Heart right ventricle (tissue), 16 donors: Measurements from ENCODE around the gene MEG3. TPM values are rescaled to one million over a fixed set of nuclear protein-coding genes. Genes with fewer than 3 reads are reported as not detected.

Source experiments
- ATAC-seq, 8 donors: fragments of 200-7000 bp; cut with Tn5 transposase; one replicate each; pipeline ENCODE4 v1.9.1; 2020; ENCODE audit warnings: mild to moderate bottlenecking in 8 of 8, moderate library complexity in 8 of 8, moderate number of reproducible peaks in 1 of 8
- DNase-seq, 2 donors: peaks; one replicate each; pipeline ENCODE4 v3.0.0-alpha.2; 2020
- H3K27ac ChIP-seq, 10 donors: fragments of 200-600 bp; sonication (generic) in 2 of 10; one replicate each; pipeline versions ENCODE4 v1.5.0 to v1.8.0; 2020 to 2022; ENCODE audit warnings: mild to moderate bottlenecking in 3 of 10
- H3K27me3 ChIP-seq, 7 donors: fragments of 200-600 bp; one replicate each; pipeline ENCODE4 v1.8.0; 2021 to 2022; ENCODE audit warnings: mild to moderate bottlenecking in 2 of 7
- H3K36me3 ChIP-seq, 9 donors: fragments of 200-600 bp; sonication (generic) in 1 of 9; one replicate each; pipeline versions ENCODE4 v1.5.0 to v1.8.0; 2020 to 2022; ENCODE audit warnings: mild to moderate bottlenecking in 2 of 9
- H3K4me1 ChIP-seq, 9 donors: fragments of 200-600 bp; sonication (generic) in 1 of 9; one replicate each; pipeline versions ENCODE4 v1.5.0 to v1.8.0; 2020 to 2022; ENCODE audit warnings: mild to moderate bottlenecking in 4 of 9
- H3K4me3 ChIP-seq, 10 donors: fragments of 200-600 bp; sonication (generic) in 2 of 10; one replicate each; pipeline versions ENCODE4 v1.5.0 to v1.8.0; 2020 to 2022; ENCODE audit warnings: mild to moderate bottlenecking in 7 of 10, moderate library complexity in 2 of 10
- H3K9me3 ChIP-seq, 11 donors: fragments of 200-600 bp in 10 of 11; sonication (generic) in 2 of 11; one replicate each; pipeline versions ENCODE4 v1.5.0 to v1.8.0; 2013 to 2022; ENCODE audit warnings: mild to moderate bottlenecking in 2 of 11, control low read depth in 1 of 11, moderate library complexity in 1 of 11
- WGBS, 2 donors: extraction: QIAGEN DNeasy Blood & Tissue Kit; methylation state at CpG; one replicate each; pipeline ENCODE4 v1.1.7; 2013; ENCODE audit warnings: inconsistent platforms in 1 of 2; 5-methylcytosine and 5-hydroxymethylcytosine counted together
- intact Hi-C, 10 donors: fragments of 100-400 bp; cut with DNase I; formaldehyde crosslinking; loops; one replicate each; pipeline versions ENCODE4 v1.11.1 to v1.14.2; 2022
- polyA plus RNA-seq, 2 donors: library from polyadenylated mRNA; stranded (reverse); fragments of 200-250 nt; gene quantifications; one replicate each; pipeline ENCODE4 v1.2.3, GENCODE V29; 2013
- total RNA-seq, 10 donors: library from RNA; stranded (reverse); fragmentation: NEBNext Ultra II Directional in 3 of 10; extraction: Animal tissue kit (Norgen Biotek cat#: 25700) in 3 of 10; gene quantifications; one replicate each; pipeline versions ENCODE4 v1.2.1 to v1.2.4, GENCODE V29; 2021 to 2023
- TF ChIP-seq, protein P1 (sequence below), 9 donors: fragments of 200-600 bp; sonication (generic) in 2 of 9; IDR thresholded peaks; one replicate each; pipeline versions ENCODE4 v1.5.0 to v1.8.0; 2021 to 2022; ENCODE audit warnings: antibody characterized with exemption in 9 of 9, mild to moderate bottlenecking in 5 of 9, moderate library complexity in 1 of 9
- donor health status: Arrhythmogenic right ventricular cardiomyopathy.
- donor health status: ischemic (EF 13 %, LVEDD 7.1; RV severe dilation, severe dysfunction).
- donor health status: healthy with polysubstance abuse.
- donor health status: DM: no; HTN: yes; CAD: no.
- donor health status: DM: no; HTN: no; CAD: no.
- donor health status: ischemic (EF 25% LVEDD 6.9; RV normal size, moderate dysfunction).
- donor health status: ischemic (EF 25% LVEDD 5.7; RV mildly dilated, moderate dysfunction).
- donor health status: healthy.
- donor health status: DM: yes; HTN: yes; CAD: no.
- donor health status: Ischemic cardiomyopathy.
- donor health status: ischemic (EF 35%, LVEDD 5.7; RV mildly dilated, moderate dysfunction).
- donor health status: nonischemic (EF 11% LVEDD 7.7; RV severe dilation, severe dysfunction).
- donor health status: DM: yes; HTN: yes; CAD: no.
- donor health status: PGD.
- donor health status: ischemic (EF 29% LVEDD 5.4; RV normal size, mild dysfunction).
- donor health status: nonischemic (EF 23%, LVEDD 6.1; RV moderate dilation, normal function).

The MEG3 gene
- total and polyA plus RNA-seq, 12 donors = 7.7 to 122 (median 12.4) TPM

DNA sequence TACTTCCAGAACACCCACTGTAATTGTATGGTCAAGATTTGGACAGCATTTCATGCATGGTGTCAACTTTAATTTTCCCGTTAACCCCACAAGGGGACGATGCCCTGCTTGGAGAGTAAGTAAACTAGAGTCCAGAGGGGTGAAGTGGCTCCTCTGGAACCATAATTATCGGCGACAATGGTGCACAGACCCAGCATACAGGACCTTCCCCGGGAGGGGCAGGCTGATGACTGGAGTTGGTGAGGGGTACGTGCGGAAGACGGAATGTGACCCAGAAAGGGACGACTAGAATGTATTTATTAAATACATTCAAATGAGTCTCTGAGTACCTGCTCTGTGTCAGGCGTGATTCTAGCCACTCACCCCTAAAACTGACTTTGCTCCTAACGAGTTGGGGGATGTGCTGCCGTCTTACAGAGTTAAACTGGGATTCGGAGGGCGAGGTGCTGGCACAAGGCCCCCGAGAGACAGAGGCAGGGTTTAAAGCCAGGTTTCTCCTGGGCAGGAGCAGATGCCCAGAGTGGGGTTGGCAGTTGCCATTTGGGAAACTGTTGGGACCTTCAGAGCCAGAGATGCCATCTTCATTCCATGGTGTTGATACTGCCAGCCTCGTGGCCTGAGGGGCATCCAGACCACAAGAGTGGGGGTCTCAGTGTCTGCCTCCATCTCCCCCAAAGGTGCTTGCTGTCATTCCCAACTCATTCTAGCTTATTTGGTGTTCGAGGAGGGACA is 66.7 kb downstream of the MEG3 start:
- Histone ChIP-seq H3K9me3 (no peaks in the 10 kb centered on the region), H3K36me3 (no peaks in the 10 kb centered on the region), H3K4me3 (no peak overlapping the region), H3K27ac (no peak overlapping the region), H3K4me1 (no peaks in the 10 kb centered on the region), H3K27me3 (peaks cover 0 to 59% (median 34%) of the 10 kb centered on the region in 7 donors)
- no peak for ATAC-seq
- DNase-seq = no peak
- intact Hi-C loops = no loop called here
- 87% methylated on average over 17 of the region's 17 CpGs for WGBS, 2 donors
- TF ChIP-seq, protein P1, sequence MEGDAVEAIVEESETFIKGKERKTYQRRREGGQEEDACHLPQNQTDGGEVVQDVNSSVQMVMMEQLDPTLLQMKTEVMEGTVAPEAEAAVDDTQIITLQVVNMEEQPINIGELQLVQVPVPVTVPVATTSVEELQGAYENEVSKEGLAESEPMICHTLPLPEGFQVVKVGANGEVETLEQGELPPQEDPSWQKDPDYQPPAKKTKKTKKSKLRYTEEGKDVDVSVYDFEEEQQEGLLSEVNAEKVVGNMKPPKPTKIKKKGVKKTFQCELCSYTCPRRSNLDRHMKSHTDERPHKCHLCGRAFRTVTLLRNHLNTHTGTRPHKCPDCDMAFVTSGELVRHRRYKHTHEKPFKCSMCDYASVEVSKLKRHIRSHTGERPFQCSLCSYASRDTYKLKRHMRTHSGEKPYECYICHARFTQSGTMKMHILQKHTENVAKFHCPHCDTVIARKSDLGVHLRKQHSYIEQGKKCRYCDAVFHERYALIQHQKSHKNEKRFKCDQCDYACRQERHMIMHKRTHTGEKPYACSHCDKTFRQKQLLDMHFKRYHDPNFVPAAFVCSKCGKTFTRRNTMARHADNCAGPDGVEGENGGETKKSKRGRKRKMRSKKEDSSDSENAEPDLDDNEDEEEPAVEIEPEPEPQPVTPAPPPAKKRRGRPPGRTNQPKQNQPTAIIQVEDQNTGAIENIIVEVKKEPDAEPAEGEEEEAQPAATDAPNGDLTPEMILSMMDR (IDR thresholded peaks at IDR 0.05) = no peak

GRCh38 chr14:100893228-100893601 is 67.3 kb downstream of the MEG3 start:
- DNase-seq (no peak), ATAC-seq (no peak)
- peaks cover 0 to 61% (median 35%) of the 10 kb centered on the region in 7 donors for H3K27me3 ChIP-seq
- no peaks in the 10 kb centered on the region for H3K36me3 ChIP-seq
- H3K4me3 ChIP-seq = no peak overlapping the region
- H3K9me3 ChIP-seq = no peaks in the 10 kb centered on the region
- TF ChIP-seq, protein P1 (IDR thresholded peaks at IDR 0.05) = no peak
- H3K27ac ChIP-seq = no peak overlapping the region
- intact Hi-C loops = no loop called here
- H3K4me1 ChIP-seq = peaks cover 0 to under 1% (median 0%) of the 10 kb centered on the region in 9 donors
- 79 to 89% methylated on average over 8 of the region's 8 CpGs for WGBS, 2 donors

- H3K27ac ChIP-seq = no peak overlapping the region
- H3K4me3 ChIP-seq = no peak overlapping the region
- intact Hi-C loops = no loop called here
- WGBS, 2 donors = 91 to 92% methylated on average over 11 of the region's 11 CpGs
- H3K27me3 ChIP-seq = peaks cover 0 to 67% (median 41%) of the 10 kb centered on the region in 7 donors
- TF ChIP-seq, protein P1 (IDR thresholded peaks at IDR 0.05) = no peak
- ATAC-seq (no peak), DNase-seq (no peak)
- H3K36me3 ChIP-seq = no peaks in the 10 kb centered on the region
- no peaks in the 10 kb centered on the region for H3K9me3 ChIP-seq
- H3K4me1 ChIP-seq = peaks cover 0 to 6% (median 0%) of the 10 kb centered on the region in 9 donors
Measured at GRCh38 chr14:100893760-100894159, 67.8 kb downstream of the MEG3 start.

- H3K4me1 ChIP-seq = peaks cover 0 to 11% (median 5%) of the 10 kb centered on the region in 9 donors
- H3K4me3 ChIP-seq = no peak overlapping the region
- 93 to 96% methylated on average over 6 of the region's 6 CpGs for WGBS, 2 donors
- DNase-seq = no peak
- no peak for ATAC-seq
- no peaks in the 10 kb centered on the region for H3K36me3 ChIP-seq
- peaks cover 0 to 68% (median 47%) of the 10 kb centered on the region in 7 donors for H3K27me3 ChIP-seq
- intact Hi-C loops = no loop called here
- H3K9me3 ChIP-seq = no peaks in the 10 kb centered on the region
- no peak overlapping the region for H3K27ac ChIP-seq
- TF ChIP-seq, protein P1 (IDR thresholded peaks at IDR 0.05) = no peak
Measured at GRCh38 chr14:100894416-100894815, 68.5 kb downstream of the MEG3 start.
